HepG2 (cell line): ENCODE data around the gene CHST13. TPM values are rescaled to one million over a fixed set of nuclear protein-coding genes. Genes with fewer than 3 reads are reported as not detected.
A peak's percentile ranks its signal among the peaks of the same experiment; 100 is the strongest.

Experiments used
- AGO1 ChIP-seq: fragments of 200-400 bp; formaldehyde crosslinking; IDR thresholded peaks from 2 replicates; pipeline ENCODE4 v1.6.1; 2017; ENCODE audit warnings: mild to moderate bottlenecking, low read depth, low read length, moderate library complexity; ENCODE audit not compliant: poor library complexity, severe bottlenecking
- CBX5 ChIP-seq: sonication (generic); formaldehyde crosslinking; IDR thresholded peaks from 2 replicates; pipeline ENCODE4 v1.4.0; 2020; ENCODE audit warnings: missing genetic modification reagents, borderline replicate concordance
- CHD4 ChIP-seq: fragments of 200-600 bp; sonication (generic); IDR thresholded peaks from 2 replicates; pipeline ENCODE4 v1.7.0; 2017; ENCODE audit warnings: mild to moderate bottlenecking, low read length, borderline replicate concordance
- FOXC1 ChIP-seq: sonication (generic); formaldehyde crosslinking; IDR thresholded peaks from 2 replicates; pipeline ENCODE4 v1.8.0; 2022; ENCODE audit warnings: mild to moderate bottlenecking, missing genetic modification reagents, borderline replicate concordance
- GPN1 ChIP-seq: sonication (generic); formaldehyde crosslinking; IDR thresholded peaks from 2 replicates; pipeline ENCODE4 v1.5.1; 2020; ENCODE audit warnings: missing genetic modification reagents, borderline replicate concordance
- HOXD1 ChIP-seq: sonication (generic); formaldehyde crosslinking; IDR thresholded peaks from 2 replicates; pipeline ENCODE4 v1.5.0; 2020; ENCODE audit warnings: missing genetic modification reagents
- JUN ChIP-seq: sonication (generic); formaldehyde crosslinking; IDR thresholded peaks from 2 replicates; pipeline ENCODE4 v1.4.0; 2020; ENCODE audit warnings: mild to moderate bottlenecking, missing genetic modification reagents
- MAZ ChIP-seq, 2 experiments: sonication (generic) in 1 of 2; formaldehyde crosslinking in 1 of 2; IDR thresholded peaks; 2 replicates each; pipeline versions ENCODE4 v1.5.0 to v1.6.1; 2012 to 2020; ENCODE audit warnings: low read depth in 2 of 2, mild to moderate bottlenecking in 2 of 2, borderline replicate concordance in 1 of 2, improper control_type of control experiment in 1 of 2, low read length in 1 of 2, missing genetic modification reagents in 1 of 2, moderate library complexity in 1 of 2
- MLLT10 ChIP-seq: sonication (generic); formaldehyde crosslinking; IDR thresholded peaks from 2 replicates; pipeline ENCODE4 v1.4.0; 2020; ENCODE audit warnings: missing genetic modification reagents
- PHF8 ChIP-seq: sonication (generic); formaldehyde crosslinking; IDR thresholded peaks from 2 replicates; pipeline ENCODE4 v1.5.0; 2020; ENCODE audit warnings: missing genetic modification reagents
- SALL1 ChIP-seq: sonication (generic); formaldehyde crosslinking; IDR thresholded peaks from 2 replicates; pipeline ENCODE4 v1.8.0; 2022; ENCODE audit warnings: mild to moderate bottlenecking, missing genetic modification reagents
- SAP130 ChIP-seq: IDR thresholded peaks from 2 replicates; pipeline ENCODE4 v1.6.1; 2016; ENCODE audit warnings: low read depth
- TOPORS ChIP-seq: sonication (generic); formaldehyde crosslinking; IDR thresholded peaks from 2 replicates; pipeline ENCODE4 v1.8.0; 2023; ENCODE audit warnings: mild to moderate bottlenecking, missing genetic modification reagents
- TSC22D2 ChIP-seq: sonication (generic); formaldehyde crosslinking; IDR thresholded peaks from 2 replicates; pipeline ENCODE4 v1.5.1; 2020; ENCODE audit warnings: missing genetic modification reagents, mild to moderate bottlenecking, borderline replicate concordance
- UBTF ChIP-seq: sonication (generic); formaldehyde crosslinking; IDR thresholded peaks from 2 replicates; pipeline ENCODE4 v1.4.0; 2020; ENCODE audit warnings: mild to moderate bottlenecking, missing genetic modification reagents
- YY1 ChIP-seq: IDR thresholded peaks from 2 replicates; pipeline ENCODE4 v1.6.1; 2011; ENCODE audit warnings: low read length, low read depth, moderate library complexity, mild to moderate bottlenecking; ENCODE audit not compliant: insufficient read depth, insufficient replicate concordance
- ZBTB21 ChIP-seq: sonication (generic); formaldehyde crosslinking; IDR thresholded peaks from 2 replicates; pipeline ENCODE4 v1.4.0; 2020; ENCODE audit warnings: missing genetic modification reagents
- ZFX ChIP-seq: sonication (generic); formaldehyde crosslinking; IDR thresholded peaks from 2 replicates; pipeline ENCODE4 v1.4.0; 2020; ENCODE audit warnings: mild to moderate bottlenecking, low read depth, missing genetic modification reagents, moderate library complexity
- ZMYM3 ChIP-seq: sonication (generic); formaldehyde crosslinking; IDR thresholded peaks from 2 replicates; pipeline ENCODE4 v1.5.1; 2020; ENCODE audit warnings: mild to moderate bottlenecking, missing genetic modification reagents
- ZNF138 ChIP-seq: sonication (generic); formaldehyde crosslinking; IDR thresholded peaks from 2 replicates; pipeline ENCODE4 v1.5.0; 2020; ENCODE audit warnings: mild to moderate bottlenecking, low read depth, missing genetic modification reagents
- ZNF33B ChIP-seq: sonication (generic); formaldehyde crosslinking; IDR thresholded peaks from 2 replicates; pipeline ENCODE4 v1.5.1; 2020; ENCODE audit warnings: mild to moderate bottlenecking, missing genetic modification reagents
- ZNF367 ChIP-seq: sonication (generic); formaldehyde crosslinking; IDR thresholded peaks from 2 replicates; pipeline ENCODE4 v1.4.0; 2020; ENCODE audit warnings: missing genetic modification reagents, borderline replicate concordance
- ZNF788 ChIP-seq: sonication (generic); formaldehyde crosslinking; IDR thresholded peaks from 2 replicates; pipeline ENCODE4 v1.5.0; 2020; ENCODE audit warnings: mild to moderate bottlenecking, missing genetic modification reagents, borderline replicate concordance
- polyA plus RNA-seq, 8 experiments: library from polyadenylated mRNA; depleted of rRNA in 3 of 8; stranded (reverse) in 7 of 8; unstranded in 1 of 8; fragments of >200 nt; fragmentation: Illumina TruSeq in 4 of 8; extraction: Trizol in 4 of 8; gene quantifications; 2 replicates each; pipeline versions ENCODE4 v1.2.1 to v1.2.3, GENCODE V29; 2011 to 2016; ENCODE audit warnings: low read depth in 4 of 8, missing spikeins in 1 of 8, mixed read lengths in 1 of 8; ENCODE audit not compliant: insufficient read depth in 1 of 8
- total RNA-seq, 5 experiments: library from RNA; depleted of rRNA; stranded (reverse); fragments of >200 nt; fragmentation: Illumina TruSeq; extraction: Trizol; gene quantifications; 2 replicates each; pipeline ENCODE4 v1.2.3, GENCODE V29; 2016; ENCODE audit warnings: low read depth in 1 of 5
- TF ChIP-seq, protein P1 (sequence below): sonication (generic); formaldehyde crosslinking; conservative IDR thresholded peaks from 2 replicates; pipeline ENCODE4 v1.4.0; 2020; ENCODE audit warnings: missing genetic modification reagents

Gene CHST13
- total and polyA plus RNA-seq, 2 of the 13 experiments (the other 11 are each of a cell fraction or from before 2014, with no cell fraction given) = 32.0 to 43.1 TPM

GRCh38 chr3:126474498-126475412 is 49.2 kb upstream of the CHST13 start (continued):
- TF ChIP-seq MAZ (IDR thresholded peaks at IDR 0.05; ENCODE audit: borderline replicate concordance, low read depth, low read length) (no peak), MAZ (CRISPR knock-in tag; IDR thresholded peaks at IDR 0.05; ENCODE audit: low read depth) (no peak), ZFX (CRISPR knock-in tag) (peak; percentile 58), ZMYM3 (CRISPR knock-in tag) (no peak), ZNF138 (CRISPR knock-in tag) (no peak), ZNF33B (CRISPR knock-in tag) (0 out of 2 replicates have a peak, but pooled peaks have one; percentile 16), TSC22D2 (CRISPR knock-in tag) (no peak), JUN (CRISPR knock-in tag) (no peak), ZNF367 (no peak), GPN1 (CRISPR knock-in tag) (no peak), SALL1 (peak; percentile 9; the same call in 1 of the 2 replicates), CHD4 (no peak), YY1 (no peak), PHF8 (peak; percentile 51; the same call in 1 of the 2 replicates), MLLT10 (CRISPR knock-in tag) (no peak), SAP130 (peak; percentile 65), FOXC1 (CRISPR knock-in tag) (0 out of 2 replicates have a peak, but pooled peaks have one; percentile 22), CBX5 (CRISPR knock-in tag) (no peak), AGO1 (peak; percentile 31), UBTF (CRISPR knock-in tag) (peak; percentile 51), ZNF788 (CRISPR knock-in tag) (0 out of 2 replicates have a peak, but pooled peaks have one; percentile 32), HOXD1 (CRISPR knock-in tag) (0 out of 2 replicates have a peak, but pooled peaks have one; percentile 8), TOPORS (CRISPR knock-in tag) (no peak), ZBTB21 (CRISPR knock-in tag) (no peak)
- TF ChIP-seq, protein P1, sequence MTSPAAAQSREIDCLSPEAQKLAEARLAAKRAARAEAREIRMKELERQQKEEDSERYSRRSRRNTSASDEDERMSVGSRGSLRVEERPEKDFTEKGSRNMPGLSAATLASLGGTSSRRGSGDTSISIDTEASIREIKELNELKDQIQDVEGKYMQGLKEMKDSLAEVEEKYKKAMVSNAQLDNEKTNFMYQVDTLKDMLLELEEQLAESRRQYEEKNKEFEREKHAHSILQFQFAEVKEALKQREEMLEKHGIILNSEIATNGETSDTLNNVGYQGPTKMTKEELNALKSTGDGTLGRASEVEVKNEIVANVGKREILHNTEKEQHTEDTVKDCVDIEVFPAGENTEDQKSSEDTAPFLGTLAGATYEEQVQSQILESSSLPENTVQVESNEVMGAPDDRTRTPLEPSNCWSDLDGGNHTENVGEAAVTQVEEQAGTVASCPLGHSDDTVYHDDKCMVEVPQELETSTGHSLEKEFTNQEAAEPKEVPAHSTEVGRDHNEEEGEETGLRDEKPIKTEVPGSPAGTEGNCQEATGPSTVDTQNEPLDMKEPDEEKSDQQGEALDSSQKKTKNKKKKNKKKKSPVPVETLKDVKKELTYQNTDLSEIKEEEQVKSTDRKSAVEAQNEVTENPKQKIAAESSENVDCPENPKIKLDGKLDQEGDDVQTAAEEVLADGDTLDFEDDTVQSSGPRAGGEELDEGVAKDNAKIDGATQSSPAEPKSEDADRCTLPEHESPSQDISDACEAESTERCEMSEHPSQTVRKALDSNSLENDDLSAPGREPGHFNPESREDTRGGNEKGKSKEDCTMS = no peak
